GM19438 (cell line): ENCODE data around the gene HDAC10.

Source experiments
- ATAC-seq: cut with Tn5 transposase; IDR thresholded peaks from one replicate; pipeline ENCODE4 v1.9.1; 2021; ENCODE audit warnings: low read depth; ENCODE audit not compliant: unreplicated experiment

The HDAC10 gene

GRCh38 chr22:50243685-50244419 lies 7.2 kb downstream of the HDAC10 start:
- ATAC-seq: no peak

- ATAC-seq: no peak
These were observed 8.6 kb downstream of the HDAC10 start for GRCh38 chr22:50242406-50242949.

GRCh38 chr22:50238755-50239154 lies 12.3 kb downstream of the HDAC10 start:
- ATAC-seq: no peak

GRCh38 chr22:50236731-50237409 lies 14.2 kb downstream of the HDAC10 start:
- no peak for ATAC-seq

- no peak for ATAC-seq
These were observed 17.8 kb downstream of the HDAC10 start for GRCh38 chr22:50233223-50233622.

- no peak for ATAC-seq
These were observed 18.4 kb downstream of the HDAC10 start for GRCh38 chr22:50232481-50233151.

GRCh38 chr22:50229370-50229769 lies 21.7 kb downstream of the HDAC10 start:
- ATAC-seq: no peak

GRCh38 chr22:50228366-50228765 lies 22.7 kb downstream of the HDAC10 start:
- ATAC-seq: no peak

GRCh38 chr22:50227579-50228215 lies 23.4 kb downstream of the HDAC10 start:
- no peak for ATAC-seq

- no peak for ATAC-seq
These were observed 24.2 kb downstream of the HDAC10 start for GRCh38 chr22:50226875-50227165.

GRCh38 chr22:50226063-50226874 lies 24.8 kb downstream of the HDAC10 start:
- no peak for ATAC-seq

- ATAC-seq: no peak
These were observed 25.7 kb downstream of the HDAC10 start for GRCh38 chr22:50225200-50225969.

GRCh38 chr22:50224071-50224470 lies 27.0 kb downstream of the HDAC10 start:
- ATAC-seq: no peak

- ATAC-seq: no peak
These were observed 28.6 kb downstream of the HDAC10 start for GRCh38 chr22:50222508-50222907.

- ATAC-seq: no peak
These were observed 29.4 kb downstream of the HDAC10 start for GRCh38 chr22:50221410-50222300.

GRCh38 chr22:50220603-50221409 lies 30.3 kb downstream of the HDAC10 start:
- no peak for ATAC-seq

GRCh38 chr22:50219800-50220602 lies 31.1 kb downstream of the HDAC10 start:
- ATAC-seq: no peak
